ENCODE results near the gene ASIC5.
"Not testable (repeated sequence)": the region's sequence is repeated elsewhere in the genome, so short reads cannot be mapped to it uniquely, and the experiment has no call there.

The ASIC5 gene, protein sequence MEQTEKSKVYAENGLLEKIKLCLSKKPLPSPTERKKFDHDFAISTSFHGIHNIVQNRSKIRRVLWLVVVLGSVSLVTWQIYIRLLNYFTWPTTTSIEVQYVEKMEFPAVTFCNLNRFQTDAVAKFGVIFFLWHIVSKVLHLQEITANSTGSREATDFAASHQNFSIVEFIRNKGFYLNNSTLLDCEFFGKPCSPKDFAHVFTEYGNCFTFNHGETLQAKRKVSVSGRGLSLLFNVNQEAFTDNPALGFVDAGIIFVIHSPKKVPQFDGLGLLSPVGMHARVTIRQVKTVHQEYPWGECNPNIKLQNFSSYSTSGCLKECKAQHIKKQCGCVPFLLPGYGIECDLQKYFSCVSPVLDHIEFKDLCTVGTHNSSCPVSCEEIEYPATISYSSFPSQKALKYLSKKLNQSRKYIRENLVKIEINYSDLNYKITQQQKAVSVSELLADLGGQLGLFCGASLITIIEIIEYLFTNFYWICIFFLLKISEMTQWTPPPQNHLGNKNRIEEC

DNA sequence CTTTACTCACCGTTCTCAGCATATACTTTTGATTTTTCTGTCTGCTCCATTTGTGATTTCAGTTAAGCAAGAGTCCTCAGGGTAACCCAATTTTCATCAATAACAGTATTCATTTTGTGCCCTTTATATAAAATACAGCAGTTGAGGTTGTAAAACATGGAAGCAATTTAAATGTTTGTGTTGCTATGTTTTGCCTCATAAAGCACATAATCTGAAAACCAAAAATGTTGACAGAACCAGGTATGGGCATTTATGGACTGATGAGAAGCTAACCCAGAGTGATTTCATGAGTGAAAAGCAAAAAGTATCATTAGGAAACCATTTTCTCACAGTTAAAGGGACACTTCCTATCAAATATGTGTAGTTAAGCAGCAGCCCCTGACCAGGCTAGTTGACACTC is at the start of gene ASIC5:
Gene ASIC5 (minus strand): TSS at position 101 of the 400 bp plus-strand sequence. CDS start 51 bp downstream, at position 50.
- DNase-seq: no peak

DNA sequence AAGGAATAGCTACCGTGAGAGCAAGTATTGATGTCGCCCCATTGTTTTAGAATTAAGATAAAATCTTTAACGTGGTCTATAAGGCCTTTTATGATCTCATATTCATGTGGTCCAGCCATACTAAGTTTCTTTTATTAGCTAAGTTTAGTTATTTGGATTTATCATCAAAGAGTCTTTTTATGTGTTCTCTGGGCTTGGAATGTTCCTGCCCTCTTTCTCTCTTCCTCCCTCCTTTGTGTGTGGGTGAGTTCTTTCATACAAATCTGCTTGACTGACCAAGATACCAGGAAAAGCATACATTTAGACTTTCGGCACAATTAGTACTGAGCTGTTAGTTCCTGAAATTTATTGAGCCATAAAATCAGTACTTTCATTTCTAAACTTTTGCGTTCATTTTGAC is 48.7 kb upstream of the ASIC5 start:
- no peak for DNase-seq

DNA sequence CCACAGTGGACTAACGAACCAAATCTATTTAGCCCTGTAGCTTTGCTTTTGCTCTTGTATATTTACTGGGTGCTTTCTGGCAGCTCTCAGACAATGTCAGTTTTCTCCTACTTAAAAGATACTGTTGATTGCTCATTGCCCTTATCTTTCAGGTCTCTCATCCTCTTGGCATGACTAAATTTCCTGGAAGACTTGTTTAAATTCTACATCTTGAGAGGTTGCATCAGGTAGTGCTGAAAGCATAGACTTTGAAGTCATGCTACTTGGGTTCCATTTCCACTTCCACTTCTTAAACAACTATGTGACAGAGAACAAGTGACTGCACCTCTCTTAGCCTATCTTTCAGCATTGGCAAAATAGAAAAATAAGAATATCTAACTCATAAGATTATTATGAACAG is 45.8 kb upstream of the ASIC5 start:
- no peak for DNase-seq

DNA sequence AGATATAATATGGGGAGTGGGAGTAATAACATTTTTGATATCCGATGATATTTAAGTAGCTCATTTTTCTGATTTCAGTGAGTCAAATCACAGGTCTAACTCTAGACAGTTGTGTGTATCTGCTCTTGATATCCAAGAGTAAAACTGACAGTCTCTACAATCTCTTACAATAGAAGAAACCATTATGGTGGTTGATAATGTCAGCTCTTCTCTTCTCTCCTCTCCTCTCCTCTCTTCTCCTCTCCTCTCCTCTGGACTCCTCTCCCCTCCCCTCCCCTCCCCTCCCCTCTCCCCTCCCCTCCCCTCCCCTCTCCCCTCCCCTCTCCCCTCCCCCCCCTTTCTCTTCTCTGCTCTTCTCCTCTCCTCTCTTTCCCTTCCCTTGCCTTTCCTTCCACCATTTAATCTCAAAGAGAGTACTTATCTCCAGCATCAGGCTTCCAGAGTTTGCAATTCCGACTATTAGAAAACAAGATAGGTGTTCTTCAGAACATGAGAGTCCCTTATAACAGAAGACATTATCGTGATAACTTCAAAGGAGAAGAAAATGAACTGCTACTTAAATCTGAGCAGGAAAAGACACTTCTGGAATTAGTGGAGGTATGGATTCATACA is 43.6 kb upstream of the ASIC5 start:
- DNase-seq: no peak

DNA sequence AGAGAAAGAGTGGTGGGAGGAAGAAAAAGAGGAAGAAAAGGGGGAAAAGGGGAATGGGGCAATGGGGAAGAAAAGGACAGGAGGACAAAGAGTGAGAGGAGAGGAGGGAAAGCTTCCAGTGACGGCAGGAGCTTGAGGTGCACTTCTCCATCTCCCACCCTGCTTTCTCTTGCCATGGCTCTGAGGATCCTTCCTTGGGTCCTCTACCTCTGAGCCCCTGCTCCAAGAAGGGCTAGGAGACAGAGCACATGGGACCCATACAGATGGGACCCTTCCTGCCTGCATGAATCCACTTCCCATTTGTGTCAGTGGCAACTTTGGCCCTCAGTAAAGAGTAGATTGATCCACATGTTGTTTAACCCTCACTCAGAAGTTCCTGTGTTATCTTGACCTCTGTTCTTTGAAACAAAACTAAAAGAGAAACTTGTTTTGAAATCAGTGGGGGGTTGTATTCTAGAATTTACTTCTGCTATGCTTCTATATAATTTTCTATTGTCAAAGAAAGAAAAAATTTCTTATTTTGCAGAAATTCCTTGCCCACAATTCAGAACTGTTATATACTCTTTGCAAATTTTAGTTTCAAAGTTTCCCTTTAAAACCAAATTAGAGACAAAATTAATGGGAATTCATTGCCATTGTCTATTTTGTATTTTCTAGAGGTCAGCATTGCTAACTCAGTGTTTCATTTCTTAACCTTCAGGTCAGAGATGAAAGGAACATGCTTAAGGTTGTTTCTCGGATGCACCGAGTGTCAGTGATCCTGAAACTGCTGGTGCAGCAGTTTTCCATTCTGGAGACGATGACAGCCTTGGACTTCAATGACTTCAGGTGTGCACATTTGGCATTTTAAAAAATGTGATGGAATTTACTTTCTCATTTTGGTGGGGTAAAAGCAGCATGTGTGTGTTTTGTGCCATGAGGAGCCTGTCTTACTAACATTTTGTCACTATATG is 42.4 kb upstream of the ASIC5 start:
- DNase-seq: no peak

DNA sequence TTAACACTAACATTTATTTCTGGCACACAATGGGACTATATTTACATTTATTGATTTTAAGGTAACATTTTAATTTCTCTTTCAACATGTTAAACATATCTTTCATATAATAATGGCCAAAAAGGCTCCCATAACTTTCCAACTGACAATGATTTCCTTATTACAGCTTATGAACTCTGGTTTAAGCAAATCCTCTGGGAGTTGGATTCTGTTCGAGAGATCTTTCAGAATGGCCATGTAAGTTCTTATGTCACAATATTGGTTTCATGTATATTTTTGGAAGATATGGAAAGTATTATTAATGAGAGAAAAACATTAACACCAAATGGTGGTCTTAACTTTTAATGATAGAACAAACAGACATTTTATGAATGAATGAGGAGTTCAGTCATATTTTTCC is 41.5 kb upstream of the ASIC5 start:
- no peak for DNase-seq

DNA sequence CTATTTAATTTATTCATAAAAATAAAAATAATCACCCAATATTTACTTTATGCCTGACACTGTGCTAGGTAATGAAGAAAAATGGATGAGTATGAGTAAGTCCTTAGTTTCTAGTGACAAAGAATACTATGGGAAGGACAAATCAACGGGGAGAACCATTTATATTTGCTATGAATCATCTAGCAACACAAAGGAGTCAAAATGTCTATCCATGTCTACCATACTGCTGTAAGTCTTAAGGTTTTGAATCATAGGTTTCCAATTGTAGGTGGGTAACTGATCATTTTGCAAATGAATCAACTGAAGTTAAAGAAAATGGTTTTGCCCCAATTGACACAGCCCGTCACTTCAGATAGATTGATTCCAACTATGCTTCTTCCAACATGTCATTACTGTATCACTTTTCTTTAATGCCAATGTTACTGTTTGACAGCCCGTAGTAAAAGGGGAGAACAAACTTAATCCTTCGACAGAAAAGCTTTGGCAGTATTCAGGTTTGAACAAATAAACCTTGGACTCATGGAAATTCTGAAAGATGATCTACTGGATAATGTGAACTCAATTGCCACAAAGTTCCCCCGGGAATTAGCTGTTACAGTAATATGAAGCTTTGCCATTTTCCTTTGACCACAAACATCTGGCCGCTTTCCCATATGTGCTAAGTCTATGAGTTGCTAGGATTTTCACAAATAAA is 40.6 kb upstream of the ASIC5 start:
- no peak for DNase-seq

DNA sequence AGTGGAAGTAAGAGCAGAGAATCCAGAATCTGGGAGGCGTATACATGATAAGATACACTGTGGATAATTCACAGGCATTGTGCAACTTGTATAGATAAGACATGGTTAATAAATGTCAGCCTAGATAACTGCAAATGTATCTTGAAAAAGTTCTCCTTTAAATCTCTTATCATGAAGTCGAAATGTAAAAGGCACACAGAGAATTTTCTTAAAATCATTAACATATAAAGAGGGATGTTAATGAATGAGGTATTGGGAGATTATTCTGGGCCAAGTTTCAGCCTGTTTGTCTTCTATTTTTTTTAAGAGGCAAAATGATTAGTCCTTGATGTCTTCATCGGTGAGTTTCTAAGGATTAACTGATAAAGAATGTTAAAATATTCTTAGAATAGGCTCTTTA is 38.3 kb upstream of the ASIC5 start:
- no peak for DNase-seq

DNA sequence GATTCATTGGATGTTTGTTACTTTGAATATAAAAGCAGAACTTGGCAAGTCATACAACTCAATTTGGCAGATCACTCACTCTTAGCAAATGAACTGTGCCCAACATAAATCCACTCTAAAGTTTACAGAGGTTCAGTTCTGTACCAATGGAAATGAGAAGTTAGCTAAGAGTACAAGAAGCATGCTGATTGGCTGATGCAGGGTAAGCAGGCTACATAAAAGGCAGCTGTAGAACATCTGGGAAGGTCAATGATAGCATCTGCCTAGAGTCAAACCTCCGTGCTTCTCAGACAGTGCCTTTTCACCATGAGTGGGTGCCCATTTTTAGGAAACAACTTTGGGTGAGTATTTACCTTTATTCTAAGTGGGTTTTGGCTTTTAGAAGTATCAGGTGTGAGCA is 37.4 kb upstream of the ASIC5 start, which contains the start of gene TDO2:
Gene TDO2 (plus strand): TSS at position 244 of the 400 bp plus-strand sequence. CDS start 63 bp downstream, at position 307.
- DNase-seq: no peak

DNA sequence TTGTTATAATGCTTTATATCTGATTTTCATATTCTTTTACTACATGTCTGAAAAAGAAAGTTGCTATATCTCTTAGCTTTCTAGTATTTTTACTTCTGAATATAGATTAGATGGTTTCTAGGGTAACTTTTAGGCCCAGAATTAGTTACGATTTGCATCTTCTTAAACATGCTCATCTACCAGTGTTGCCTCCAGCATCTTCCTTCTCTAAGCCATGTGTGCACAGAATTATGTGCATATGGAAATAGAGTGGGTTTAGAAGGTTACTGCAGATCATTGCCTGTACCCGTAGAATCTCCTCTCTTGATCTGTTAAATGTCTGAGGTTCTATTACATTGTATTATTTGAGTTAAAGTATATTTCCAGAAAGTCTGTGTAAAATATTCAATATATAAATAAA is 34.9 kb upstream of the ASIC5 start:
- no peak for DNase-seq

DNA sequence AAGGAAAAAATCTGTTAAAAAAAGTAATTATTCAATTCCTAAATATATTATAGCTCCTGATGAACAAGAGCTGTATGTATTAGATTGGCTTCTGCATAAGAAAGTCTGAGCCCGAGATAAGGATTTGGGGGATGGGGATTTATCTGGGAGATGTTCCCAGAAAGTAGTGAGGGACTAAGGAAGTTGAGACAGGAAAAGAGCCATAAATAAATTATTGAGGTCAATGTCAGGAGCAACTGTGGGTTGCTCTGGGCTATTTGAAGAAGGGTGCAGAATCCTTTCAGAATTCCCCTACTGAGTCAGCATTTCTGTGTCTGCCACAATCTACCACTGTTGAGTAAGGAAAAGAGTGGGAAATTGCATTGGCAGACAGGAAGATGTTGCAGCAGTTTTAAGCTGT is 34.3 kb upstream of the ASIC5 start:
- DNase-seq: no peak

DNA sequence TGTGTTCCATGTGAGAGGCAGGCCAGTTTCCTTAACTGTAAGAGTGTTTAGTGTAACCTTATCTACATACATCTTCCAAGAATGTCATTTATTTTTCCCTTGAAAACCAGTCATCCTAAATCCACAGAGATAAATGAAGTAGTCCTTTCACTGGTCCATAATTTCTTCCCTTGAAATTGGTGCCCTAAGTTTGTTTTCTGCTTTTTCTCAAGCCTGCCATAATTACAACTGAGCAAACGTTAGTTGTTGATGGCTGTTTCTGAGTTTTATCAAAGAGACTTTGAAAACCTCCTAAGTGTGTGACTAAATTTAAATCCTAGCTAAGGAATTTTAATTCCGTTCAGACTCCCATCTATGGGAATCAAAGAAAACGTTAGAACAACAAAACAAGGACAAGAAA is 33.8 kb upstream of the ASIC5 start:
- DNase-seq: no peak

DNA sequence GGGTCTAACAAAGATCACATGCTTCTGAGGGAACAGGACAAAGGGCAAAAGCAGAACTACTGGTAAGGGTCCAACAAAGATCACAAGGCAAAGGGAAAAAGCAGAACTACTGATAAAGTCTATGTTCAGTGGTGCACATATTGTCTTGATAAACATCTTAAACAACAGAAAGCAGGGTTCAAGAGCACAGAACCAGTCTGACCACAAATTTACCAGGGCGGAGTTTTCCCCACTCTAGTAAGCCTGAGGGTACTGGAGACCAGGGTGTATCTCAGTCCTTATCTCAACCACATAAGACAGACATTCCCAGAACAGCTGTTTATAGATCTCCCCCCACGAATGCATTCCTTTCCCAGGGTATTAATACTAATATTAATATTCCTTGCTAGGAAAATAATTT is 32.3 kb upstream of the ASIC5 start:
- not testable (repeated sequence) for DNase-seq

DNA sequence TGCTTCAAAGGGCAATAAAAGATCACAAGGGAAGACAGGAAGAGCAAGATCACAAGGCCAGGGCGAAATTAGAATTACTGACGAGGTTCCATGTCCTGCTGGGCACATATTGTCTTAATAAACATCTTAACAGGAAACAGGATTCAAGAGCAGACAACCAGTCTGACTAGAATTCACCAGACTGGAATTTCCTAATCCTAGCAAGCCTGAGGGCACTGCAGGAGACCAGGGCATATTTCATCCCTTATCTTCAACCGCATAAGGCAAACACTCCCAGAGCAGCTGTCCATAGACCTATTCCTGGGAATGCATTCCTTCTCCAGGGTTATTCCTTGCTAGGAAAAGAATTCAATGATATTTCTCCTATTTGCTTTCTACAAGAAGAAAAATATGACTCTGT is 25.0 kb upstream of the ASIC5 start:
- DNase-seq: no peak

DNA sequence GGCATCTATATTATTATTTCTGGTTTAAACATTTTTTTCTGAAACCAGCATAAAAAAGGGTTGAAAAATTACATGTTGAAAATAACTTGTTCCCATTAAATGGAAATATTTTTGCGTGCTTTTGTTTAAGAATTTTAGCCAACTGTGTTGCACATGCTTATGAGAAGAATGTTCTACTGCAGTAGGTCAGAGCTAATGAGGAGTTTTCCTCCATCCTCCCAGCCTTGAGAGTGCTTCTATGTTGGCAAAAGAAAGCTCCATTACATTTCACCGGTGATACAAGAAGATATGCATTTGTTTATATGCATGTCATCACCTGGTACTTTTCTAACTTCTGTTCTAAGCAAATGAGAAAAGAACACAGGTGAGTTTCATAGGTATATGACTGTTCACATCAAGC is 23.9 kb upstream of the ASIC5 start:
- DNase-seq: no peak

DNA sequence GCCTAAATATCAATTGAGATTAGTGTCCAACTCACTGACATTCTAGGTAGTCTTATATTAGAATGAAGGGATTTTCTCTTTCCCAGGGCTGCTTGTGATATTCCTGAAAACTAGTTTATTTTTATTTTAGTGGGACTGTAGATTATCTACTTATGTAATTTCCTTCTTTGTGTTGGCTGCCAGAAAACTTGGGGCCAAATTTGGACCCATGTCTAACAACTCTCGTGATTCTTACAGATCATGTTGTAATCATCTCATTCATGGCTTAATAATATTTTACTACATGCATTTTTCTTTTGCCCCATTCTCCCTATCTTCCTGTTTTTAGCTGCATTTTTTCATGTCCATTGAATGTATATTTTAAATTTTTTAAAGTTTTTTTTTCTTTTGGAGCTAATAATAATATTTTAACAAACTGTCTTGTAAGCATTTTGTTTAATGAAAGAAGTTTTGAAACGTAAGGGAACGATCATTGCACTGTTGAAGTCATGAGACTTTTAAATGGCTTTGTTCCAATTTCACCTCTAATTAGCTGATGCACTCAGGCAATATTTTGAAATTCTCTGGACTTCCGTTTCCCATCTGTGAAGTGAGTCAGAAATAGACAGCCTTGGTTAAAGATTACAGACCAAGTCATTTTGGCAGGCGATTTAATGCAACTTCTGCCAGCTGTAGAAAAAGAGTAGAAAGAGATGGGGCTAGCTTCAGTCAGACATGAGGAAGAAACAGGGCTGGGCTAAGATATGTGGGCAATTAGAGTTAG is 23.1 kb upstream of the ASIC5 start:
- DNase-seq: peak; percentile 22

DNA sequence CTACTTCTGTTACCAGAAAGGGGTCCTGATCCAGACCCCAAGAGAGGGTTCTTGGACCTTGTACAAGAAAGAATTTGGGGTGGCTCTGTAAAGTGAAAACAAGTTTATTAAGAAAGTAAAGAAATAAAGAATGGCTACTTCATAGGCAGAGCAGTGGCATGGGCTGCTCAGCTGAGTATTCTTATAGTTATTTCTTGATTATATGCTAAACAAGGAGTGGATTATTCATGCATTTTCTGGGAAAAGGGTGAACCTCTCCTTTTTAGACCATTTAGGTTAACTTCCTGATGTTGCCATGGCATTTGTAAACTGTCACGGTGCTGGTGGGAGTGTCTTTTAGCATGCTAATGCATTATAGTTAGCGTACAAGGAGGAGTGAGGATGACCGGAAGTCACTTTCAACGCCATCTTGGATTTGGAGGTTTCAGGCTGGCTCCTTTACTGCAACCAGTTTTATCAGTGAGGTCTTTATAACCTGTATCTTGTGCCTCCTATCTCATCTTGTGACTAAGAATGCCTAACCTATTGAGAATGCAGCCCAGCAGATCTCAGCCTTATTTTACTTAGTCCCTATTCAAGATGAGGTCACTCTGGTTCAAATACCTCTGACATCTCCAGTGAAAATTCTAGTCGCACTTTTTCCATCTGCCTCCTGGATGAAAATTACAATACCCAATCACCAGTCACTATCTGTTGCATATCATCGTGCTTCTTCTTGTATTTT is 21.9 kb upstream of the ASIC5 start:
- no peak for DNase-seq

DNA sequence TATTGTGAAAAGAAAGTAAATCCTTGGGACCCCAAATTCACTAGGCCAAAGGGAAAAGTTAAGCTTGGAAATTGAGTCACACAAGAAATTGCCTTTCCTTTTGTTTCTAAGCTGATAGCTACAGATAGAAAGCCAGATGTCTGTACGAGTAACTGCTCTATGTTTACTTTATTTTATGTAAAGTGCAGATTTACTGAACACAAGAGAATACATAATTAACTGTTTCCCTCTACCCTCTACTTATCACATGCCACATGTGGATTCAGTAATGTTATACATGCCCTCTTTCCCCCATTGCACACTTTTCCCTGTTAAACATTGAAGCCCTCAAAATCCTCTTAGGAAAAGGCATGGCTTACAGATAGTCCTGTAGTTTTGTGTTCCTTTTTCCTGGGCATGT is 21.0 kb upstream of the ASIC5 start:
- DNase-seq: no peak

DNA sequence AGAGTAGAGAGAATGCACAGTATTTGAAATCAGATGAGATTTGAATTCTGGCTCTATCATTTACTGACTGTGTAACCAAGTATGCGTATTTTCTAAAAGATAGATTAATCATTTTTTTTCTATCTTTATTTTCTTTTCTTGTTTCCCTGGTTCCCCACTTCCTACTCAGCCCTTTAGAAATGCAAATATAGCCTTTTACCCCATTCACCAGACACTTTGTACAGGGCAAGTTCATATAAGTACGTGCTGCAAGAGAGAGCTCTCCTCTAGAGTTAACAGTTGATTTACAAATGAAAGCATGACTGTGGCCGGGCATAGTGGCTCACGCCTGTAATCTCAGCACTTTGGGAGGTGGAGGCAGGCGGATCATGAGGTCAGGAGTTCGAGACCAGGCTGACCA is 19.6 kb upstream of the ASIC5 start:
- DNase-seq: no peak

DNA sequence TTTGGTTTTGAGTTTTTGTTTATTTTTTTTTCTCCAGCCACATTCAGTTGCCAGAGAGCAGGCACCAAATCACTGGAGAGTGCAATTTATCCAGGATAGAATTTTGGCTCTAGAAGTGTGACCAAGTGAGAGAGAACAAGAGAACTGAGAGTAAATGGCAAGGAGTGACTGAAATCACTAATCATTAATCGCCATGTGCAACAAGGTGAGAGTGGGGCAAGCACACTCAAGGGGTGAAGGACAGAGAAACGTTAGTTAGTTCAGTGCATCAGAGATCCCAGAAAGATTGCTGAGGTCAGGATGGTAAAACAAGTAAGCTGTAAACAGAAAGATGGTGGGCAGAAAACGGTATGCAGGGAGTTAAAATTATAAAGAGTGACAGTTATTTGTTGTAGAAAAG is 17.8 kb upstream of the ASIC5 start:
- DNase-seq: no peak

DNA sequence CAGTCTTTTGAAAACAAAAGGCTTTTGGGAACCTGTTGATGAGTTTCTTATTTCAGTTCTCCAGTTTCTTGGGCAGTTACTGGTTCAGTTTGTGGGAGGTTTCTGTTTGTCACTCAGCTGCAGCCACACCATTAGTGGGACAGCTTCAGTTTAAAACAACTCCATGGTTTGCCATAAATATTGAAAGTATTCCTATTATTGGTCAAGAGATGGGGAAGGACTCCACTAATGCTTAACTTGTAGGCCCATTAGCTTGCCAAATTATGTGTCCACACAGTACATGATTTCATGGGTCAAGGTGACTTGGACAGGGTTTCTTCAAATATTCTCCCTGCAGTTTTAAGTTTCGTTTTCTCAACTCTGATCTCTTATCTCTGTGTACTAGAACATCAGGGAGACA is 15.5 kb upstream of the ASIC5 start:
- DNase-seq: no peak
